Stimulated activated CD8-positive, alpha-beta memory T cell treated with anti-CD3 and anti-CD28 coated beads, Interleukin-7, amount 100 ng/mL, for 4 hours (primary cell): Measurements from ENCODE around the gene SLC66A3.

ENCODE experiments used
- DNase-seq, 2 donors: peaks; one replicate each; pipeline ENCODE4 v3.0.0-alpha.2; 2020; ENCODE audit warnings: low read depth in 2 of 2

Gene SLC66A3

GRCh38 chr2:11155381-11156035, at the start of gene SLC66A3:
Gene SLC66A3, plus strand, starts transcription at chr2:11155467. Its CDS starts 80 bp downstream, at chr2:11155547.
- no peak for DNase-seq

- DNase-seq, result no peak
These were observed 46.3 kb upstream of the SLC66A3 start for GRCh38 chr2:11109002-11109401.

GRCh38 chr2:11112870-11113428, 42.3 kb upstream of the SLC66A3 start:
- no peak for DNase-seq

- no peak for DNase-seq
These were observed 37.5 kb upstream of the SLC66A3 start for GRCh38 chr2:11117776-11118175.

GRCh38 chr2:11118761-11119160, 36.5 kb upstream of the SLC66A3 start:
- DNase-seq, result no peak

GRCh38 chr2:11121099-11121822, 34.0 kb upstream of the SLC66A3 start:
- DNase-seq, result no peak

- no peak for DNase-seq
These were observed 33.5 kb upstream of the SLC66A3 start for GRCh38 chr2:11121823-11122155.

GRCh38 chr2:11122380-11122779, 32.9 kb upstream of the SLC66A3 start:
- no peak for DNase-seq

- no peak for DNase-seq
These were observed 32.1 kb upstream of the SLC66A3 start for GRCh38 chr2:11123001-11123809.

- no peak for DNase-seq
These were observed 31.2 kb upstream of the SLC66A3 start for GRCh38 chr2:11123856-11124759.

GRCh38 chr2:11124760-11125068, 30.6 kb upstream of the SLC66A3 start:
- no peak for DNase-seq

GRCh38 chr2:11127761-11128160, 27.5 kb upstream of the SLC66A3 start:
- no peak for DNase-seq

- DNase-seq, result no peak
These were observed 26.9 kb upstream of the SLC66A3 start for GRCh38 chr2:11128243-11128951.

- DNase-seq, result peak; percentile 47 to 72
These were observed 25.4 kb upstream of the SLC66A3 start for GRCh38 chr2:11129598-11130449.

GRCh38 chr2:11131166-11131920, 23.9 kb upstream of the SLC66A3 start:
- DNase-seq, result no peak

- no peak for DNase-seq
These were observed 23.1 kb upstream of the SLC66A3 start for GRCh38 chr2:11132036-11132671.

- no peak for DNase-seq
These were observed 21.9 kb upstream of the SLC66A3 start for GRCh38 chr2:11133238-11133935.

- DNase-seq, result no peak
These were observed 21.3 kb upstream of the SLC66A3 start for GRCh38 chr2:11133936-11134320.
